ENCODE data around the gene ZFY.

DNA sequence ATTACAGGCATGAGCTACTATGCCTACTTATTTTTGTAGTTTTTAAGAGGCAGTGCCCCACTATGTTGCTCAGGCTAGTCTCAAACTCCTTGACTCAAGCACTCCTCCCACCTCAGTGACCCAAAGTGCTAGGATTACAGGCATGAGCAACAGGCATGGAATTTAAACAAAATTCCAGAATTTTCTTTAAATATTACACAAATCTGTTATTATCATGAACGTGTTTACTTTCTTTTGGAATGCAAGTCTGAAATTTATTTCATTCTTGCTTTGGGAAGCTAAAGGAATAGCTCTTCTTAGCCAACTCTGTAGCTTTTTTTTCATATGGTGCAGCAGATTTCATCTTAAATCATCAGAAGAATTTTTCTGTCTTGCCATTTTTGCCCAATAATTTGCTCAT is 27.8 kb upstream of the ZFY start:
- no peak for TF ChIP-seq POLR2A (IDR thresholded peaks at IDR 0.05)
- TF ChIP-seq, protein P1, sequence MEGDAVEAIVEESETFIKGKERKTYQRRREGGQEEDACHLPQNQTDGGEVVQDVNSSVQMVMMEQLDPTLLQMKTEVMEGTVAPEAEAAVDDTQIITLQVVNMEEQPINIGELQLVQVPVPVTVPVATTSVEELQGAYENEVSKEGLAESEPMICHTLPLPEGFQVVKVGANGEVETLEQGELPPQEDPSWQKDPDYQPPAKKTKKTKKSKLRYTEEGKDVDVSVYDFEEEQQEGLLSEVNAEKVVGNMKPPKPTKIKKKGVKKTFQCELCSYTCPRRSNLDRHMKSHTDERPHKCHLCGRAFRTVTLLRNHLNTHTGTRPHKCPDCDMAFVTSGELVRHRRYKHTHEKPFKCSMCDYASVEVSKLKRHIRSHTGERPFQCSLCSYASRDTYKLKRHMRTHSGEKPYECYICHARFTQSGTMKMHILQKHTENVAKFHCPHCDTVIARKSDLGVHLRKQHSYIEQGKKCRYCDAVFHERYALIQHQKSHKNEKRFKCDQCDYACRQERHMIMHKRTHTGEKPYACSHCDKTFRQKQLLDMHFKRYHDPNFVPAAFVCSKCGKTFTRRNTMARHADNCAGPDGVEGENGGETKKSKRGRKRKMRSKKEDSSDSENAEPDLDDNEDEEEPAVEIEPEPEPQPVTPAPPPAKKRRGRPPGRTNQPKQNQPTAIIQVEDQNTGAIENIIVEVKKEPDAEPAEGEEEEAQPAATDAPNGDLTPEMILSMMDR (IDR thresholded peaks at IDR 0.05): no peak

Measured in right lobe of liver (tissue), 4 donors.